Measurements from ENCODE around the gene S1PR5. TPM values are rescaled to one million over a fixed set of nuclear protein-coding genes. Genes with fewer than 3 reads are reported as not detected.

The S1PR5 gene
- total RNA-seq, 1 experiment from 2014 or later, result 2.4 TPM

DNA sequence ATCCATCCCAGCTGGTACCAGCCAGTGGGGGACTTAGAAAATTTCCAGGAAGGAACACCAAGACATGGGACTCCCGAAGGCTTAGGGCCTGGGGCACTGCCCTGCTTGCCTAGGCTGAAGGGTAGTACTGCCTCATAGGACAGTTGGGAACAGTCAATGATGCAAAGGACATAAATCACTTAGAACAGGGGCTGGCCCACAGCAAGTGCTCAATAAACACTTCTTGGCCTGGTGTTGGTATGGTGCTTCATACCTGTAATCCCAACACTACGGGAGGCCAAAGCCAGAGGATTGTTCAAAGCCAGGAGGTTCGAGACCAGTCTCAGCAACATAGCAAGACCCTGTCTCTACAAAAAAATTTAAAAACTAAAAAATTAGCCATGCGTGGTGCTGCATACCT is 19.9 kb downstream of the S1PR5 start:
- peaks cover 4% of the 10 kb centered on the region; the same call in 1 of the 2 replicates for H3K4me1 ChIP-seq (ENCODE audit: insufficient read depth, low read length)
- no peak overlapping the region for H2AFZ ChIP-seq (ENCODE audit: low read length)
- ChIA-PET POLR2A (ENCODE audit: unreplicated experiment) (no interaction called here), CTCF (no interaction called here)
- TF ChIP-seq, protein P1, sequence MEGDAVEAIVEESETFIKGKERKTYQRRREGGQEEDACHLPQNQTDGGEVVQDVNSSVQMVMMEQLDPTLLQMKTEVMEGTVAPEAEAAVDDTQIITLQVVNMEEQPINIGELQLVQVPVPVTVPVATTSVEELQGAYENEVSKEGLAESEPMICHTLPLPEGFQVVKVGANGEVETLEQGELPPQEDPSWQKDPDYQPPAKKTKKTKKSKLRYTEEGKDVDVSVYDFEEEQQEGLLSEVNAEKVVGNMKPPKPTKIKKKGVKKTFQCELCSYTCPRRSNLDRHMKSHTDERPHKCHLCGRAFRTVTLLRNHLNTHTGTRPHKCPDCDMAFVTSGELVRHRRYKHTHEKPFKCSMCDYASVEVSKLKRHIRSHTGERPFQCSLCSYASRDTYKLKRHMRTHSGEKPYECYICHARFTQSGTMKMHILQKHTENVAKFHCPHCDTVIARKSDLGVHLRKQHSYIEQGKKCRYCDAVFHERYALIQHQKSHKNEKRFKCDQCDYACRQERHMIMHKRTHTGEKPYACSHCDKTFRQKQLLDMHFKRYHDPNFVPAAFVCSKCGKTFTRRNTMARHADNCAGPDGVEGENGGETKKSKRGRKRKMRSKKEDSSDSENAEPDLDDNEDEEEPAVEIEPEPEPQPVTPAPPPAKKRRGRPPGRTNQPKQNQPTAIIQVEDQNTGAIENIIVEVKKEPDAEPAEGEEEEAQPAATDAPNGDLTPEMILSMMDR (conservative IDR thresholded peaks at IDR 0.05; ENCODE audit: low read depth, low read length), result no peak
- TF ChIP-seq EZH2phosphoT487 (IDR thresholded peaks at IDR 0.05; ENCODE audit: borderline replicate concordance, low read length), result no peak
- BruUV-seq (replicated peaks), result no TSS peak
- intact Hi-C loops (cut with micrococcal nuclease), result no loop called here
- H3K36me3 ChIP-seq (ENCODE audit: low read depth, low read length), result peaks cover 38% of the 10 kb centered on the region
- H4K20me1 ChIP-seq (ENCODE audit: low read length), result peaks cover 7% of the 10 kb centered on the region; the same call in 1 of the 2 replicates
- no peak overlapping the region for H3K4me3 ChIP-seq (ENCODE audit: low read length)
- H3F3A ChIP-seq (ENCODE audit: low read length, unreplicated experiment), result no peaks in the 10 kb centered on the region
- no peak overlapping the region for H3K27ac ChIP-seq (ENCODE audit: low read length)
- H3K4me2 ChIP-seq (ENCODE audit: low read length), result no peak overlapping the region
- no peak for ATAC-seq
- H3K27me3 ChIP-seq (ENCODE audit: low read length), result no peaks in the 10 kb centered on the region
- H3K9me2 ChIP-seq (replicated peaks; ENCODE audit: low read length), result no peaks in the 10 kb centered on the region
- no peaks in the 10 kb centered on the region for H3K9me3 ChIP-seq (ENCODE audit: low read length)
- peaks cover 71% of the 10 kb centered on the region for H3K79me2 ChIP-seq (ENCODE audit: low read length)
- DNase-seq, result no peak
- no peak overlapping the region for H3K9ac ChIP-seq (ENCODE audit: low read length)

DNA sequence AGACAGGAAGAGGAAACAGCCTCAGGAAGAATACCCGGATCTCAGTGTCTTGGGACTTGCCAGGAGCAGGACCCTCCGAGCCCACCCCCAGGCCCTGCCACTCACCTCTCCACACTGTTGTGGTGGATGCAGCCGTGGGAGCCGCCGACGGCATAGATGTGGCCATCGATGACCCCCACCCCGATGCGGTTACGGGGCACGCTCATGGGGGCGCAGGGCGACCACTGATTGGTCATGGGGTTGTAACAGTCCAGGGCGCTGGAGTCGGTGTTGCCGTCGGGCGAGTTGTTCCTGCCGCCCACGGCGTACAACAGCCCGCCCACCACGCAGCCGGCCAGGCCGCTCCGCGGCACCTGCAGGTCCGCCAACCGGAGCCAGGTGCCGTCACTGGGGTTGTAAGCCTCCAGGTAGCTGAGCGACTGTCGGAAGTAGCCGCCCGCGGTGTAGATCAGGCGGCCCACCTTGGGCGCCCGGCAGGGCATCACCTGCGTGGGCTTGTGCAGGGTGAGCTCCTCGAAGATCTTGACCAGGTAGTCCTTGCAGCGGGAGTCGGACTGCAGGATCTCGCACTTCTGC is 25.7 kb downstream of the S1PR5 start:
- H3K4me2 ChIP-seq (ENCODE audit: low read length), result no peak overlapping the region
- peaks cover 53% of the 10 kb centered on the region for H3K36me3 ChIP-seq (ENCODE audit: low read depth, low read length)
- ATAC-seq, result no peak
- H3K4me1 ChIP-seq (ENCODE audit: insufficient read depth, low read length), result no peaks in the 10 kb centered on the region
- H3K9ac ChIP-seq (ENCODE audit: low read length), result no peak overlapping the region
- TF ChIP-seq EZH2 (IDR thresholded peaks at IDR 0.05; ENCODE audit: low read length, unreplicated experiment) (no peak), EZH2phosphoT487 (IDR thresholded peaks at IDR 0.05; ENCODE audit: borderline replicate concordance, low read length) (no peak)
- TF ChIP-seq, protein P1 (conservative IDR thresholded peaks at IDR 0.05; ENCODE audit: low read depth, low read length), result no peak
- intact Hi-C loops (cut with micrococcal nuclease), result no loop called here
- H2AFZ ChIP-seq (ENCODE audit: low read length), result no peak overlapping the region
- H4K20me1 ChIP-seq (ENCODE audit: low read length), result no peaks in the 10 kb centered on the region
- no peak for DNase-seq
- H3F3A ChIP-seq (ENCODE audit: low read length, unreplicated experiment), result no peaks in the 10 kb centered on the region
- H3K27me3 ChIP-seq (ENCODE audit: low read length), result no peaks in the 10 kb centered on the region
- H3K9me3 ChIP-seq (ENCODE audit: low read length), result no peaks in the 10 kb centered on the region
- H3K27ac ChIP-seq (ENCODE audit: low read length), result no peak overlapping the region
- H3K4me3 ChIP-seq (ENCODE audit: low read length), result no peak overlapping the region
- BruUV-seq (replicated peaks), result no TSS peak
- no peaks in the 10 kb centered on the region for H3K9me2 ChIP-seq (replicated peaks; ENCODE audit: low read length)
- H3K79me2 ChIP-seq (ENCODE audit: low read length), result peaks cover 34% of the 10 kb centered on the region
- CTCF ChIA-PET, result no interaction called here
- POLR2A ChIA-PET (ENCODE audit: unreplicated experiment), result no interaction called here

DNA sequence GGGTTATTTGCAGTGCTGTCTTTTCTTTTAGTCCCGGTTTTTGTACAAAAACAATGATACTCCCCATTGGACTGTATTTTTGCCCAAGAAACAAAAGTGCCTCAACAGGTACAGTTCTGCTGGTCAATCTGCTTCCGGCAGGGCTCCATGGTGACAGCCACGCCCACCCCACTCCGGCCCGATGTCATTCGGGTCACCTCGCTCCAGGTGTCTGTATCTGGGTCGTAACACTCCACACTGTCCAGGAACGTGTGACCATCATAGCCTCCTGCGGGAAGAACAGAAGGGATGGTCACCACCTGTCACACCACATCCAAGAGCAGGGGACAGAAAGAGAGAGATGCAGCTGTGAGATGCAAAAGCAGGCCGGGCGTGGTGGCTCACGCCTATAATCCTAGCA is 30.7 kb downstream of the S1PR5 start:
- Histone ChIP-seq H3K4me1 (ENCODE audit: insufficient read depth, low read length) (no peaks in the 10 kb centered on the region), H3K9me3 (ENCODE audit: low read length) (no peaks in the 10 kb centered on the region), H3K27me3 (ENCODE audit: low read length) (no peaks in the 10 kb centered on the region), H3K9ac (ENCODE audit: low read length) (no peak overlapping the region), H2AFZ (ENCODE audit: low read length) (no peak overlapping the region), H3K27ac (ENCODE audit: low read length) (no peak overlapping the region), H3F3A (ENCODE audit: low read length, unreplicated experiment) (no peaks in the 10 kb centered on the region), H3K4me3 (ENCODE audit: low read length) (no peak overlapping the region), H3K4me2 (ENCODE audit: low read length) (no peak overlapping the region), H4K20me1 (ENCODE audit: low read length) (no peaks in the 10 kb centered on the region), H3K36me3 (ENCODE audit: low read depth, low read length) (peaks cover 46% of the 10 kb centered on the region), H3K9me2 (replicated peaks; ENCODE audit: low read length) (no peaks in the 10 kb centered on the region), H3K79me2 (ENCODE audit: low read length) (peaks cover 13% of the 10 kb centered on the region)
- no TSS peak for BruUV-seq (replicated peaks)
- no peak for ATAC-seq
- CTCF ChIA-PET, result no interaction called here
- POLR2A ChIA-PET (ENCODE audit: unreplicated experiment), result no interaction called here
- no peak for TF ChIP-seq EZH2 (IDR thresholded peaks at IDR 0.05; ENCODE audit: low read length, unreplicated experiment)
- TF ChIP-seq, protein P1 (conservative IDR thresholded peaks at IDR 0.05; ENCODE audit: low read depth, low read length), result no peak
- TF ChIP-seq EZH2phosphoT487 (IDR thresholded peaks at IDR 0.05; ENCODE audit: borderline replicate concordance, low read length), result no peak
- intact Hi-C loops (cut with micrococcal nuclease), result no loop called here
- no peak for DNase-seq

All from PC-3 (cell line).